Hepatic stellate cell (primary cell): Measurements from ENCODE around the gene NDEL1.

ENCODE experiments used
- DNase-seq: peaks from one replicate; pipeline ENCODE4 v3.0.0; 2011; ENCODE audit warnings: low spot score

The NDEL1 gene

DNA sequence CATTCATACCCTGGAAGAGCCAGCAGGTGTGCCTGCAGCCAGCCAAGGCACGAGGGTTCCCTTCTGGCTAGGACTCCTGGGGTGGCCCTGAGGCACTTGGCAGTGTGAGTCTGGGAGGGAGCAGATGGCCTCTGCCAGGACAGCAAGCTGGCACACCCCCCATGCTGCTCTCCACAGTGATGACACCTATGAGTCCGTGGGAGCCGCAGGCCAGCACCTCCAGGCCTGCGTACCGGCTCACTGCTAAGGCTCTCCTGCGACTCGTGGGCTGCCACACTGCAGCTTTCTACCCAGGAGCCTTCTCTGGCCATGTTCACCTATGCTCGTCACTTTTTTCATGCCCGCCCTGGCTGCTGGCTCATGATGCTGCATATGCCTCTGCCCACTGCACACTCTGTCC is 68.1 kb downstream of the NDEL1 start:
- no peak for DNase-seq

DNA sequence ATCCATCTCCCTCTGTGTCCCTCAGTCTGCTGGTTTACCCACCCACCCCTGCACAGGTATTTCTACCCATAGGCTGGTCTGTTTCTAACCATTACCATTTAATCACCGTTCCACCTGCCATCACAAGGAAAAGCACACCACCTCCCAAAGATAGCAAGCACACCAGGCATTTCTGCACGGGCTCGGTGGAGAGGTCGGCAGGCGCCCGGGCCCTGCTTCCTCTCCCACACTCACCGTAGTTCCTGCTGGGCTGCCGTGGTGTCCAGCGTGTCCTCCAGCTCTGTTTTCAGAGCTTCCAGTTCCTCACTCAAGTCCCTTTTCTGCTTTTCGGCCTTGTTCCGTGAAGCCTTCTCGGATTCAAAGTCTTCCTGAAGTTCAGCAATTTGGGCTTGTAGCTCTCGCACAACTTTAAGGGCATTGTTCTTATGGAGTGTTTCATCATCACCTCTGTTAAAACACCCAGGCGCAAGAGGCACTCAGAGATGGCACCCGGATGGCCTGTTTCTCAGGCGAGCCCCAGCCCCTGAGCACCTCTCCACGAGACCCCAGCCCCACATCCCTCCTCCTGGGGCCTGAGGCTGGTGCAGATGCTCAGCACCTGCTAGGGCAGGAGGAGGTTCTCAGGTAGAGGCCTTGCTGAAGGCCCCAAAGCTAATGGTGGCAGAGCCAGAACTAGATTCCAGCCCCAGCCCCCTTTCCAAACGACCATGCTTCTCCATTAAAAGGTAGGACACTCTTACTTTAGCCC is 69.0 kb downstream of the NDEL1 start:
- DNase-seq, result no peak

DNA sequence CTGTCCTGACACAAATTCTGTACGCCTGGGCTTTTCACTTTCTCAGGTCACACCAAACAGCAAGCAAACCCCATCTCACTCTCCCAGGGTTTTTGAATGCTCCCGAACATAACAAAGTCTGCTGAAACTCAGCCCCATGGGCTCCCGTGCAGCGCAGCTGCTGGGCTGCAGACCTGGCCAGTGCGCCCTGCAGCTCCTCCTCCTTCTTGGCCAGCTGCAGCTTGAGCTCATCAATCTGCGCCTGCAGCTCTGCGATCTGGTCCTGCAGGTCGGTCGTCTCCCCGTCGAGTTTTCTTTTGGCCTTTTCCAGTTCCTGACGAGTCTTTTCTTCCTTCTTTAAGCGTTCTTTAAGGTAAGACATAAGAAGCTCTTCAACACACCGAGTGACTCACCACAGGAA is 70.5 kb downstream of the NDEL1 start:
- no peak for DNase-seq

DNA sequence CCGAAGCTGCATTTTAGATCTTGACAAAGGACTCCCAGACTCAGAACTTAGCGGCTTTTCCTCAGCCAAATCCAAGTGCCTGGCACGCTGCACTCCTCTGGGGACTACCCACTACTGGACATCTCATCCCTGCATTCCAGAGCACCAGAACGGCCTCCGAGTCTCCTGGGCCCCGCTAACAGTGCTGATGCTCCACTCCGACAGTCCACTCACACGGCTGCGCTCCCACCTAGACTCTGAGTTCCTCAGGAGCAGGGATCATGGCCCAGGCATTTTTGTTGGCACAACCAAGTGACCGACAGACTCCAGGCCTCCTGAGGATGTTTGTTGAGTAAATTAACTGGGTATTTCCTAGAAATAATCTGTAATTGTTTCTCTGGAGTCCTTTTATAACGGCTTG is 79.1 kb downstream of the NDEL1 start:
- DNase-seq, result no peak
